Measurements from ENCODE around the gene CCDC69.

DNA sequence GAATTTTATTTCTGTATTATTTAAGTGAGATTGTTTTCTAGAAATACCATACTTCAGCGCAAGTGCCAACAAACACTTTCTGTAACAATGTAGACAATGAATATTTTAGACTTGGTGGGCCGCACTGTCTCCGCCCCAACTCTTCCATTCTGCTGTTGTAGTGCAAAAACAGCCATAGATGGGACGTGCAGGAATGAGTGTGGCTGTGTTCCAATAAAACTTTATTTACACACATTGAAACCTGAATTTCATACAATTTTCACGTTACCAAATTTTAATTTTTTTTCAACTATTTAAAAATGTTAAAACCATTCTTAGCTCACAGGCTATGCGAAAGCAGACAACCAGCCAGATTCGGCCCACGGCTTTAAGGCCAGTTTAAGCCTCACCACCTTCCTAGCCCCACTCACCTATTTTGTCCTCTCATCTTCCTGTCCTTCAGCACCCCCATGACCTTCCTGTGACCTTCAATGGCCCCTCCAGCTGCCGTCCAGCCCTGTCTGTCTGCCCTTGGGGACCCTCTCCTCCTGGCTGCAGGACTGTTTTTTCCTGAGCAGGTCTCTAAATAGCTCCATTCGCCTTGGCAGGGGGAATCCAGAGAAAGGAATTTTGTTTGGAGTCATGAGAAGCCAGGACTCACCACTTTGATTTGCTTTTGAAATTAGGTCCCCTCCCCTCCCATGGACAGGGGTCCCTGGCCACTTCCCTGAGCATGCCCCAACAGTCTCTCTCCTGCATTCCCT, 55.1 kb downstream of the CCDC69 start:
- TF ChIP-seq, protein P1, sequence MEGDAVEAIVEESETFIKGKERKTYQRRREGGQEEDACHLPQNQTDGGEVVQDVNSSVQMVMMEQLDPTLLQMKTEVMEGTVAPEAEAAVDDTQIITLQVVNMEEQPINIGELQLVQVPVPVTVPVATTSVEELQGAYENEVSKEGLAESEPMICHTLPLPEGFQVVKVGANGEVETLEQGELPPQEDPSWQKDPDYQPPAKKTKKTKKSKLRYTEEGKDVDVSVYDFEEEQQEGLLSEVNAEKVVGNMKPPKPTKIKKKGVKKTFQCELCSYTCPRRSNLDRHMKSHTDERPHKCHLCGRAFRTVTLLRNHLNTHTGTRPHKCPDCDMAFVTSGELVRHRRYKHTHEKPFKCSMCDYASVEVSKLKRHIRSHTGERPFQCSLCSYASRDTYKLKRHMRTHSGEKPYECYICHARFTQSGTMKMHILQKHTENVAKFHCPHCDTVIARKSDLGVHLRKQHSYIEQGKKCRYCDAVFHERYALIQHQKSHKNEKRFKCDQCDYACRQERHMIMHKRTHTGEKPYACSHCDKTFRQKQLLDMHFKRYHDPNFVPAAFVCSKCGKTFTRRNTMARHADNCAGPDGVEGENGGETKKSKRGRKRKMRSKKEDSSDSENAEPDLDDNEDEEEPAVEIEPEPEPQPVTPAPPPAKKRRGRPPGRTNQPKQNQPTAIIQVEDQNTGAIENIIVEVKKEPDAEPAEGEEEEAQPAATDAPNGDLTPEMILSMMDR (IDR thresholded peaks at IDR 0.05) = no peak
- no peak for TF ChIP-seq EZH2 (IDR thresholded peaks at IDR 0.05; ENCODE audit: borderline replicate concordance, insufficient read depth, low read depth, low read length, poor library complexity, severe bottlenecking)

Measured in B cell (primary cell).